Loucy (cell line): ENCODE measurements around the gene TEDC2.

ENCODE experiments used
- H2AFZ ChIP-seq: fragments of 200-600 bp; sonication (generic); 2 replicates; pipeline ENCODE4 v1.6.0; 2016; ENCODE audit warnings: antibody characterized with exemption, mild to moderate bottlenecking, low read length, moderate library complexity
- H3F3A ChIP-seq: fragments of 200-600 bp; 2 replicates; pipeline ENCODE4 v1.6.0; 2016; ENCODE audit warnings: antibody characterized with exemption, low read depth, mild to moderate bottlenecking
- H3K27me3 ChIP-seq: fragments of 200-600 bp; sonication (generic); 2 replicates; pipeline ENCODE4 v1.6.1; 2014; ENCODE audit warnings: low read length, mild to moderate bottlenecking; ENCODE audit not compliant: insufficient read depth, poor library complexity, severe bottlenecking
- H3K36me3 ChIP-seq: fragments of 200-600 bp; sonication (generic); 2 replicates; pipeline ENCODE4 v1.6.1; 2016; ENCODE audit warnings: low read length; ENCODE audit not compliant: insufficient read depth
- H3K4me1 ChIP-seq: fragments of 200-600 bp; sonication (generic); 2 replicates; pipeline ENCODE4 v1.5.1; 2014; ENCODE audit warnings: low read length, mild to moderate bottlenecking; ENCODE audit not compliant: insufficient read depth, poor library complexity, severe bottlenecking
- H3K4me2 ChIP-seq: fragments of 200-600 bp; sonication (generic); 2 replicates; pipeline ENCODE4 v1.6.0; 2014; ENCODE audit warnings: antibody characterized with exemption, low read length, low read depth, mild to moderate bottlenecking; ENCODE audit not compliant: poor library complexity, severe bottlenecking
- H3K4me3 ChIP-seq: fragments of 200-600 bp; sonication (generic); 2 replicates; pipeline ENCODE4 v1.5.1; 2014; ENCODE audit warnings: low read length, mild to moderate bottlenecking, mixed read lengths; ENCODE audit not compliant: poor library complexity, severe bottlenecking
- H3K79me2 ChIP-seq: fragments of 200-600 bp; sonication (generic); 2 replicates; pipeline ENCODE4 v1.6.1; 2014; ENCODE audit warnings: low read length; ENCODE audit not compliant: insufficient read depth
- H3K9ac ChIP-seq: fragments of 200-600 bp; sonication (generic); 2 replicates; pipeline ENCODE4 v1.6.0; 2014; ENCODE audit warnings: mild to moderate bottlenecking, low read depth, low read length, moderate library complexity; ENCODE audit not compliant: poor library complexity, severe bottlenecking
- H3K9me2 ChIP-seq: fragments of 200-600 bp; sonication (generic); replicated peaks from 2 replicates; pipeline ENCODE4 v1.6.1; 2016; ENCODE audit warnings: low read depth, low read length, mixed read lengths
- H3K9me3 ChIP-seq: fragments of 200-600 bp; sonication (generic); 2 replicates; pipeline ENCODE4 v1.6.1; 2014; ENCODE audit warnings: mild to moderate bottlenecking, antibody characterized with exemption, low read length, low read depth; ENCODE audit not compliant: insufficient read depth
- H4K20me1 ChIP-seq: fragments of 200-600 bp; sonication (generic); 2 replicates; pipeline ENCODE4 v1.6.0; 2014; ENCODE audit warnings: antibody characterized with exemption, low read length, mild to moderate bottlenecking; ENCODE audit not compliant: insufficient read depth, poor library complexity, severe bottlenecking
- EZH2phosphoT487 ChIP-seq: fragments of 200-600 bp; IDR thresholded peaks from 2 replicates; pipeline ENCODE4 v1.6.1; 2018; ENCODE audit warnings: antibody characterized with exemption, mild to moderate bottlenecking, moderate library complexity, borderline replicate concordance
- TF ChIP-seq, protein P1 (sequence below): fragments of 200-600 bp; sonication (generic); conservative IDR thresholded peaks from 2 replicates; pipeline ENCODE4 v1.5.1; 2014; ENCODE audit warnings: mild to moderate bottlenecking, antibody characterized with exemption, low read length

Gene TEDC2

DNA sequence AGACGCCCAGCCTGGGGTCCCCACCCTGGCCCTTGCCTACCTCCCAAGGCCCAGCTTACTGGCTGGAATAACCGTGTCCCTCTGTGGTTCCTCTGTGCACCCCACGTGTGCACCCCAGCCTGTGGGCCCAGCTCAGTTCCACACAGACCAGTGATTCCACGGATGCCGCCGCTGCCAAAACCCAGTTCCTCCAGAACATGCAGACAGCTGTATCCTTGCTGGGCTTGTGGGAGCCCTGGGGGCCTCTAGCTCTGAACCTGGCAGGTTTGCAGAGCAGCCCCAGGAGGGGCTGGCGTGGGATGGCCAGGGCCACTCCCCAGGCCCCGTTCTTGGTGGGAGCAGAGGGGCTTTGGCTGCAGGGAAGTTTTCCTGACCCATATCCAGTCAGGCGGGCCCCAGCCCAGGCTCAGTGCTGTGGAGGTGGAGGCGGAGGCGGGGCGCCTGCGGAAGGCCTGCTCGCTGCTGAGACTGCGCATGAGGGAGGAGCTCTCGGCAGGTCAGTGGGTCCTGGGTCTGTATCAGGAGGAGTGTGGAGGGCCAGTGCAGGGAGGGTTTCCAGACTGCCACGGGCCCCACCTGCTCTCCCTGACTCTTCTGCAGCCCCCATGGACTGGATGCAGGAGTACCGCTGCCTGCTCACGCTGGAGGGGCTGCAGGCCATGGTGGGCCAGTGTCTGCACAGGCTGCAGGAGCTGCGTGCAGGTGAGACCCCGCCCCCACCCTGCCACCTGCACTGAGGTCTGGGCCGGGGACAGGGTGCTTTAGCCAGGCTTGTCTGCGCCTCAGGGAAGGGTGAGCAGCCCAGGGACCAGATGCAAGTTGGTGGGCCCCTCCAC lies 2.3 kb downstream of the TEDC2 start:
- Histone ChIP-seq H3K9ac (no peak overlapping the region), H2AFZ (no peak overlapping the region), H3K4me2 (no peak overlapping the region), H3K4me1 (peaks cover 23% of the 10 kb centered on the region), H3K9me2 (no peaks in the 10 kb centered on the region), H3K79me2 (peaks cover 15% of the 10 kb centered on the region; the same call in 1 of the 2 replicates), H3K36me3 (peaks cover 2% of the 10 kb centered on the region; the same call in 1 of the 2 replicates), H3F3A (no peaks in the 10 kb centered on the region), H4K20me1 (no peaks in the 10 kb centered on the region), H3K27me3 (no peaks in the 10 kb centered on the region), H3K9me3 (no peaks in the 10 kb centered on the region), H3K4me3 (no peak overlapping the region)
- TF ChIP-seq, protein P1, sequence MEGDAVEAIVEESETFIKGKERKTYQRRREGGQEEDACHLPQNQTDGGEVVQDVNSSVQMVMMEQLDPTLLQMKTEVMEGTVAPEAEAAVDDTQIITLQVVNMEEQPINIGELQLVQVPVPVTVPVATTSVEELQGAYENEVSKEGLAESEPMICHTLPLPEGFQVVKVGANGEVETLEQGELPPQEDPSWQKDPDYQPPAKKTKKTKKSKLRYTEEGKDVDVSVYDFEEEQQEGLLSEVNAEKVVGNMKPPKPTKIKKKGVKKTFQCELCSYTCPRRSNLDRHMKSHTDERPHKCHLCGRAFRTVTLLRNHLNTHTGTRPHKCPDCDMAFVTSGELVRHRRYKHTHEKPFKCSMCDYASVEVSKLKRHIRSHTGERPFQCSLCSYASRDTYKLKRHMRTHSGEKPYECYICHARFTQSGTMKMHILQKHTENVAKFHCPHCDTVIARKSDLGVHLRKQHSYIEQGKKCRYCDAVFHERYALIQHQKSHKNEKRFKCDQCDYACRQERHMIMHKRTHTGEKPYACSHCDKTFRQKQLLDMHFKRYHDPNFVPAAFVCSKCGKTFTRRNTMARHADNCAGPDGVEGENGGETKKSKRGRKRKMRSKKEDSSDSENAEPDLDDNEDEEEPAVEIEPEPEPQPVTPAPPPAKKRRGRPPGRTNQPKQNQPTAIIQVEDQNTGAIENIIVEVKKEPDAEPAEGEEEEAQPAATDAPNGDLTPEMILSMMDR = no peak
- no peak for TF ChIP-seq EZH2phosphoT487

DNA sequence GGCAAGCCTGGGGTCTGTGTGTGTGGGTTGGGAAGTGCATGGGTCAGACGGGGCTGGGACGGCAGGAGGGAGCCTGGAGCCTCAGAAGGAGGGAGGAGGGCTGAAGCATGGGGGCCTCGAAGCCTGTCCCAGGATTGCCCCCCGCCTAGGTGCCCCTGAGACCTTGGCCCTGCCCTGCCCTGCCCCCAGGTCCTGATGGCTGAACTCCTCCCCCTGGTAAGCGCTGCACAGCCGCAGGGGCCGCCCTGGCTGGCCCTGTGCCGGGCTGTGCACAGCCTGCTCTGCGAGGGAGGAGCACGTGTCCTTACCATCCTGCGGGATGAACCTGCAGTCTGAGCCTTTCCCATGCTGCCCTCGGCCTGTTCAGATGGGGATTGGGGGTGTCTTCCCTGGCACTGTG lies 4.4 kb downstream of the TEDC2 start:
- Histone ChIP-seq H3K9me2 (no peaks in the 10 kb centered on the region), H3K36me3 (no peaks in the 10 kb centered on the region), H3K79me2 (peaks cover 15% of the 10 kb centered on the region; the same call in 1 of the 2 replicates), H4K20me1 (no peaks in the 10 kb centered on the region), H3K9me3 (no peaks in the 10 kb centered on the region), H3K4me2 (no peak overlapping the region), H3K4me3 (no peak overlapping the region), H3K27me3 (no peaks in the 10 kb centered on the region), H3K4me1 (peaks cover 28% of the 10 kb centered on the region), H3K9ac (no peak overlapping the region), H3F3A (no peaks in the 10 kb centered on the region), H2AFZ (no peak overlapping the region)
- TF ChIP-seq, protein P1 = no peak
- no peak for TF ChIP-seq EZH2phosphoT487

DNA sequence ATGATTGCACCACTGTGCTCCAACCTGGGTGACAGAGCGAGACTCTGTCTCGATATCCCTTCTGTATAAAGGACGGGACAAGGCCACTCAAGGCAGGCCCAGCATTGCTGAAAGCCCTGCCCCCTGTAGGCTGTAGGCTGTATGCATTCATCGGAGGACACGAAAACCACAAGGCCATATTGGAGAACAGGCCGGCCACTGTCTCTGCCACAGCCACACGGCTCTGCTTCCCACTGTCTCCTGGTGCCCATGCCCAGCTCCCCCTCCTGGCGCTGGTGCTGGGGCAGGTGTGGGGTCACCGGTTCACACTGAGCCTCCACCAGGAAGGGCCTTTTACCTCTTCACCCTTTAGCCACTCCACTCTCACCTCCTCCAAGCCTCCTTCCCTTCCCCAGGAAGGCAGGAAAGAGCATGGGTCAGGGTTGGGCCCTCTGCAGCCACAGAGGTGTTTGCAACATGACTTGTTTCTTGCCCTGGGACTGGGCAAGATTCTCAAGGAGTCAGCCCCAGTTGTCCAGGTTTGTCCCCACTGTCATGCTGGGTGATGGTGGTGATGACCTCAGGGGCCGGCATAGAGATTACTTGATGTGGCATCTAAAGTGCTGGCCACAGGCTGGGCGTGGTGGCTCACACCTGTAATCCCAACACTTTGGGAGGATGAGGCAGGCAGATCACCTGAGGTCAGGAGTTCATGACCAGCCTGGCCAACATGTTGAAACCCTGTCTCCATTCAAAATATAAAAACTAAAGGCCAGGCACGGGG lies 5.9 kb downstream of the TEDC2 start:
- Histone ChIP-seq H3K9me2 (no peaks in the 10 kb centered on the region), H4K20me1 (no peaks in the 10 kb centered on the region), H2AFZ (no peak overlapping the region), H3K4me1 (peaks cover 39% of the 10 kb centered on the region), H3K27me3 (no peaks in the 10 kb centered on the region), H3K9ac (no peak overlapping the region), H3K9me3 (no peaks in the 10 kb centered on the region), H3K79me2 (peaks cover 10% of the 10 kb centered on the region; the same call in 1 of the 2 replicates), H3F3A (no peaks in the 10 kb centered on the region), H3K4me3 (no peak overlapping the region), H3K4me2 (no peak overlapping the region), H3K36me3 (no peaks in the 10 kb centered on the region)
- no peak for TF ChIP-seq EZH2phosphoT487
- TF ChIP-seq, protein P1 = peak; percentile 47
